K562 (cell line): ENCODE results near the gene MAP7D1. TPM values are rescaled to one million over a fixed set of nuclear protein-coding genes. Genes with fewer than 3 reads are reported as not detected.

ENCODE experiments used
- AFF1 ChIP-seq, 2 experiments: fragments of 450-650 bp; IDR thresholded peaks; 2 replicates each; pipeline ENCODE4 v1.6.1; 2018; ENCODE audit warnings: mild to moderate bottlenecking in 2 of 2, low read depth in 1 of 2; ENCODE audit not compliant: partially characterized antibody in 2 of 2
- CCAR2 ChIP-seq: fragments of 200-400 bp; formaldehyde crosslinking; IDR thresholded peaks from 2 replicates; pipeline ENCODE4 v1.6.1; 2017; ENCODE audit warnings: mild to moderate bottlenecking, low read depth, low read length
- CEBPZ ChIP-seq: fragments of 150-350 bp; IDR thresholded peaks from 2 replicates; pipeline ENCODE4 v1.6.1; 2014; ENCODE audit warnings: low read depth, mild to moderate bottlenecking, low read length, borderline replicate concordance
- CTCFL ChIP-seq: IDR thresholded peaks from 2 replicates; pipeline ENCODE4 v1.6.1; 2011; ENCODE audit warnings: borderline replicate concordance, low read depth, mild to moderate bottlenecking, moderate library complexity, low read length; ENCODE audit not compliant: insufficient read depth, poor library complexity, severe bottlenecking
- GABPA ChIP-seq: fragments of 200-800 bp; sonication (Bioruptor generic); conservative IDR thresholded peaks from 2 replicates; pipeline ENCODE4 v1.6.1; 2016; ENCODE audit warnings: low read depth, missing genetic modification characterization, missing compliant biosample characterization
- KLF13 ChIP-seq: fragments of 450-650 bp; IDR thresholded peaks from 2 replicates; pipeline ENCODE4 v1.6.1; 2016; ENCODE audit warnings: missing genetic modification characterization, low read depth, mild to moderate bottlenecking, missing compliant biosample characterization, moderate library complexity, borderline replicate concordance
- MEF2A ChIP-seq: IDR thresholded peaks from 2 replicates; pipeline ENCODE4 v1.6.1; 2011; ENCODE audit warnings: low read depth, mild to moderate bottlenecking, low read length, moderate library complexity; ENCODE audit not compliant: control insufficient read depth
- NR2F6 ChIP-seq: fragments of 450-650 bp; formaldehyde crosslinking; IDR thresholded peaks from 2 replicates; pipeline ENCODE4 v1.4.0; 2020; ENCODE audit warnings: mild to moderate bottlenecking
- SMARCB1 ChIP-seq: IDR thresholded peaks from 2 replicates; pipeline ENCODE4 v1.6.1; 2011; ENCODE audit warnings: improper control_type of control experiment, low read depth; ENCODE audit not compliant: insufficient read length
- ZBTB11 ChIP-seq, 3 experiments: fragments of 200-800 bp in 1 of 3; fragments of 250-450 bp in 1 of 3; fragments of 450-650 bp in 1 of 3; sonication (Bioruptor Pico) in 1 of 3; sonication (Bioruptor generic) in 1 of 3; formaldehyde crosslinking in 1 of 3; IDR thresholded peaks; 2 replicates each; pipeline versions ENCODE4 v1.6.1 to v1.8.0; 2016 to 2022; ENCODE audit warnings: mild to moderate bottlenecking in 2 of 3, missing genetic modification characterization in 2 of 3, missing compliant biosample characterization in 1 of 3, moderate library complexity in 1 of 3
- ZBTB7A ChIP-seq: IDR thresholded peaks from 2 replicates; pipeline ENCODE4 v1.6.1; 2011; ENCODE audit warnings: low read depth, mild to moderate bottlenecking, low read length, moderate library complexity, borderline replicate concordance; ENCODE audit not compliant: control insufficient read depth
- polyA plus RNA-seq, 8 experiments: library from polyadenylated mRNA; depleted of rRNA in 4 of 8; stranded (reverse) in 5 of 8; unstranded in 3 of 8; fragments of >200 nt; fragmentation: Nextera tagmentation in 2 of 8; fragmentation: Illumina TruSeq in 1 of 8; extraction: Ambion mirVana in 2 of 8; extraction: Trizol in 1 of 8; gene quantifications; 2 replicates each; pipeline versions ENCODE4 v1.2.1 to v1.2.3, GENCODE V29; 2011 to 2014; ENCODE audit warnings: inconsistent platforms in 1 of 8, missing spikeins in 1 of 8
- total RNA-seq, 7 experiments: library from RNA; depleted of rRNA in 6 of 7; stranded (reverse); fragments of >200 nt in 6 of 7; fragmentation: Illumina TruSeq in 2 of 7; extraction: Trizol in 2 of 7; gene quantifications; 2 replicates each; pipeline versions ENCODE4 v1.2.1 to v1.2.3, GENCODE V29; 2011 to 2021; ENCODE audit warnings: low replicate concordance in 1 of 7

MAP7D1 gene
- total and polyA plus RNA-seq, 9 of the 15 experiments (the other 6 are each of a cell fraction or from before 2014, with no cell fraction given), result 3.6 to 108 (median 34.5) TPM

- TF ChIP-seq CTCFL, result no peak
- TF ChIP-seq CEBPZ, result no peak
- no peak for TF ChIP-seq SMARCB1
- no peak for TF ChIP-seq NR2F6 (CRISPR knock-in tag)
- TF ChIP-seq ZBTB7A, result peak; percentile 94
- TF ChIP-seq CCAR2, result no peak
- 0 out of 2 replicates have a peak, but pooled peaks have one; percentile 28 for TF ChIP-seq GABPA (tag)
- no peak for TF ChIP-seq MEF2A
- TF ChIP-seq KLF13 (tag), result no peak
- TF ChIP-seq AFF1 (IDR thresholded peaks at IDR 0.05; ENCODE audit: low read depth in 1 of 2, partially characterized antibody in 2 of 2), result peak in 1 of 2 experiments; percentile 87
- TF ChIP-seq ZBTB11 (CRISPR knock-in tag; IDR thresholded peaks at IDR 0.05), result no peak
Observed at GRCh38 chr1:36156329-36157114, 562 bp downstream of the MAP7D1 start (continued).
